HepG2 (cell line): ENCODE measurements around the gene FXYD6. TPM values are rescaled to one million over a fixed set of nuclear protein-coding genes. Genes with fewer than 3 reads are reported as not detected.

Source experiments
- ATAC-seq: fragments of 200-7000 bp; cut with Tn5 transposase; 3 replicates; pipeline ENCODE4 v1.9.1; 2020; ENCODE audit warnings: mild to moderate bottlenecking, moderate library complexity
- BruUV-seq: library from RNA; stranded (reverse); fragments of 400-500 nt; replicated peaks from 2 replicates; lab custom pipeline; 2021; lab: Mats Ljungman, UMichigan
- CTCF ChIA-PET: fragments of 300-600 bp; formaldehyde crosslinking; extraction: SDS; loops from one replicate; lab custom pipeline; 2021; ENCODE audit warnings: low total read pairs, inconsistent platforms, low intra/inter-chr PET ratio; lab: Yijun Ruan, JAX
- POLR2A ChIA-PET: fragments of 350-600 bp; sonication (Branson Sonifier 250); formaldehyde crosslinking; loops from one replicate; lab custom pipeline; 2020; ENCODE audit warnings: antibody characterized with exemption, inconsistent platforms; lab: Yijun Ruan, JAX
- DNase-seq: peaks from one replicate; pipeline ENCODE4 v3.0.0-alpha.2; 2015; ENCODE audit warnings: low spot score
- FAIRE-seq: peaks from 3 replicates; lab custom pipeline; 2011; peaks lifted over from hg19 to GRCh38; lab: Jason Lieb, UNC
- H2AFZ ChIP-seq: one replicate; pipeline ENCODE4 v1.6.1; 2011; ENCODE audit warnings: low read length, inconsistent platforms
- H3K27ac ChIP-seq: fragments of 300-600 bp; 3 replicates; pipeline ENCODE4 v1.8.0; 2011; ENCODE audit warnings: mixed run types, mild to moderate bottlenecking, mixed read lengths, low read length, inconsistent platforms; ENCODE audit not compliant: insufficient read depth; ENCODE audit errors: extremely low read length
- H3K27me3 ChIP-seq, 2 experiments: fragments of 200-600 bp in 1 of 2; 2 replicates in 1 of 2; 3 replicates in 1 of 2; pipeline versions ENCODE4 v1.6.0 to v1.8.0; 2011; ENCODE audit warnings: low read length in 2 of 2, mild to moderate bottlenecking in 2 of 2, moderate library complexity in 2 of 2, inconsistent platforms in 1 of 2; ENCODE audit not compliant: insufficient read depth in 2 of 2, control insufficient read depth in 1 of 2
- H3K36me3 ChIP-seq, 2 experiments: fragments of 200-600 bp in 1 of 2; replicated peaks in 1 of 2; 2 replicates in 1 of 2; 3 replicates in 1 of 2; pipeline versions ENCODE4 v1.5.1 to v1.8.0; 2011; ENCODE audit warnings: low read length in 2 of 2, inconsistent platforms in 1 of 2; ENCODE audit not compliant: insufficient read depth in 2 of 2, control insufficient read depth in 1 of 2
- H3K4me1 ChIP-seq: 2 replicates; pipeline ENCODE4 v1.5.1; 2012; ENCODE audit warnings: low read length, inconsistent platforms; ENCODE audit not compliant: insufficient read depth
- H3K4me2 ChIP-seq: 2 replicates; pipeline ENCODE4 v1.6.0; 2011; ENCODE audit warnings: low read depth, low read length, inconsistent platforms
- H3K4me3 ChIP-seq, 3 experiments: fragments of 200-600 bp in 1 of 3; sonication (generic), shearing (Covaris generic) in 1 of 3; replicated peaks in 1 of 3; 2 replicates each; pipeline ENCODE4 v1.5.1; 2011 to 2016; ENCODE audit warnings: low read length in 3 of 3, inconsistent platforms in 2 of 3, low read depth in 2 of 3, mild to moderate bottlenecking in 2 of 3, control low read depth in 1 of 3, mixed read lengths in 1 of 3; ENCODE audit not compliant: insufficient read depth in 1 of 3
- H3K79me2 ChIP-seq: one replicate; pipeline ENCODE4 v1.6.1; 2011; ENCODE audit warnings: low read length, inconsistent platforms; ENCODE audit not compliant: insufficient read depth
- H3K9ac ChIP-seq: 2 replicates; pipeline ENCODE4 v1.6.0; 2011; ENCODE audit warnings: mild to moderate bottlenecking, low read depth, low read length, inconsistent platforms; ENCODE audit not compliant: insufficient read depth
- H3K9me3 ChIP-seq: 2 replicates; pipeline ENCODE4 v1.5.1; 2012; ENCODE audit warnings: mild to moderate bottlenecking, low read length
- H4K20me1 ChIP-seq: 2 replicates; pipeline ENCODE4 v1.6.0; 2011; ENCODE audit warnings: inconsistent platforms, mild to moderate bottlenecking, low read length, moderate library complexity; ENCODE audit not compliant: insufficient read depth
- BCL6 ChIP-seq: IDR thresholded peaks from 2 replicates; pipeline ENCODE4 v1.6.1; 2016; ENCODE audit warnings: missing genetic modification reagents, missing compliant biosample characterization
- KDM2A ChIP-seq: sonication (generic); formaldehyde crosslinking; IDR thresholded peaks from 2 replicates; pipeline ENCODE4 v1.4.0; 2020; ENCODE audit warnings: low read depth, missing genetic modification reagents, borderline replicate concordance
- MXI1 ChIP-seq: IDR thresholded peaks from 3 replicates; pipeline ENCODE4 v1.6.1; 2012; ENCODE audit warnings: low read depth, low read length, inconsistent platforms, borderline replicate concordance
- PAWR ChIP-seq: sonication (generic); formaldehyde crosslinking; IDR thresholded peaks from 2 replicates; pipeline ENCODE4 v1.4.0; 2020; ENCODE audit warnings: missing genetic modification reagents, mild to moderate bottlenecking, borderline replicate concordance
- ZNF558 ChIP-seq: sonication (generic); formaldehyde crosslinking; IDR thresholded peaks from 2 replicates; pipeline ENCODE4 v1.9.0; 2022; ENCODE audit warnings: mild to moderate bottlenecking, missing genetic modification reagents, borderline replicate concordance
- ZNF674 ChIP-seq: sonication (generic); formaldehyde crosslinking; IDR thresholded peaks from 2 replicates; pipeline ENCODE4 v1.5.0; 2020; ENCODE audit warnings: low read depth, mild to moderate bottlenecking, missing genetic modification reagents
- ZNF772 ChIP-seq: sonication (generic); formaldehyde crosslinking; IDR thresholded peaks from 2 replicates; pipeline ENCODE4 v1.5.0; 2020; ENCODE audit warnings: mild to moderate bottlenecking, missing genetic modification reagents
- ZNF878 ChIP-seq: sonication (generic); formaldehyde crosslinking; IDR thresholded peaks from 2 replicates; pipeline ENCODE4 v1.8.1; 2023; ENCODE audit warnings: mild to moderate bottlenecking, missing genetic modification reagents, moderate library complexity
- WGBS: methylation state at CpG from one replicate; pipeline ENCODE4 v1.1.6; 2017; ENCODE audit warnings: low lambda C conversion rate; 5-methylcytosine and 5-hydroxymethylcytosine counted together
- in situ Hi-C: cut with HindIII; loops from 2 replicates; pipeline ENCODE4 v1.10.0; 2017; ENCODE audit warnings: low pct_unique_long_range_greater_than_20kb; ENCODE audit not compliant: extremely low pct_ligation_motif_present
- intact Hi-C: fragments of 100-400 bp; cut with micrococcal nuclease; formaldehyde crosslinking; loops from one replicate; pipeline ENCODE4 v1.10.0; 2022; ENCODE audit not compliant: unreplicated experiment
- polyA plus RNA-seq, 8 experiments: library from polyadenylated mRNA; depleted of rRNA in 3 of 8; stranded (reverse) in 7 of 8; unstranded in 1 of 8; fragments of >200 nt; fragmentation: Illumina TruSeq in 4 of 8; extraction: Trizol in 4 of 8; gene quantifications; 2 replicates each; pipeline versions ENCODE4 v1.2.1 to v1.2.3, GENCODE V29; 2011 to 2016; ENCODE audit warnings: low read depth in 4 of 8, missing spikeins in 1 of 8, mixed read lengths in 1 of 8; ENCODE audit not compliant: insufficient read depth in 1 of 8
- total RNA-seq, 5 experiments: library from RNA; depleted of rRNA; stranded (reverse); fragments of >200 nt; fragmentation: Illumina TruSeq; extraction: Trizol; gene quantifications; 2 replicates each; pipeline ENCODE4 v1.2.3, GENCODE V29; 2016; ENCODE audit warnings: low read depth in 1 of 5
- TF ChIP-seq, protein P1 (sequence below), 2 experiments: fragments of 450-650 bp in 1 of 2; sonication (generic) in 1 of 2; formaldehyde crosslinking; IDR thresholded peaks; 2 replicates each; pipeline versions ENCODE4 v1.5.0 to v1.8.0; 2020 to 2022; ENCODE audit warnings: mild to moderate bottlenecking in 1 of 2, missing genetic modification reagents in 1 of 2

The FXYD6 gene
- total and polyA plus RNA-seq, 2 of the 13 experiments (the other 11 are each of a cell fraction or from before 2014, with no cell fraction given) = not detected

DNA sequence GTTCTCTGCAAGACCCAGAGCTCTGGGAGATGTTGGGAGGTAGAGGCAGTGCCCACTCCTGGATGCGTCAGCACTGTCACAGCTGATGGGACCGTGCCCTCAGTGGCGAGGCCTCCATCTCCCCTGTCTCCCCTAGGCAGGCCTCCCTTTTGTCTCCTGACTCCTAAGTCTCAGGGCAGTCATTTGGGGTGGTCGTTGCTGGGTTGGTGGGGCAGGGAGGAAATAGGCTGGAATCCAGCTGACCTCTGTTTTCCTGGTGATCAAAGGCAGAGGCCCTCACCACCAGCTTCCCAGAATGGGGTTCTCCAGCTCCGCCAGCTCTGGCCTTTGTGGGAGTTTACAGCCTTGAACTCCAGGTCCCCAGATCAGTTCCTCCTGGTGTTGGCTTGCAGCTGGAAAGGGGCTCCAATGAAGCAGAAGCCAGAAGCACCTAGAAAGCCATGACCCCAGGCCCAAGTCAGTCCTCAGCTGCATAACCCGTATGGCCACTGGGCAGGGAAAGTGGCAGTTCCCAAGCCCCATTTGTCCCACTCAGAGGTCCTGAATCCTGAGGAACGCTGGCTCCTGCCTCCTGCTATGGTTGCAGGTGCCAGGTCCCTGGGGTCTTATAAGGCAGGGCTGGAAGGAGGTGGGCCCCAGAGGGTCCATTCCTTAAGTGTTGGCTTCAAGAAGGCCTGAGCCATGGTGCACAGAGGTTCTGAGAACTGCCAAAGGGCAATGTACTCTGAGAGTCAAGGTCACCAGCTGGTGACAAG is 44.6 kb downstream of the FXYD6 start:
- Histone ChIP-seq H3K27ac (no peak overlapping the region), H4K20me1 (no peaks in the 10 kb centered on the region), H3K4me2 (no peak overlapping the region), H3K9me3 (no peaks in the 10 kb centered on the region), H3K4me3 (no peak overlapping the region), H2AFZ (no peak overlapping the region), H3K27me3 (peaks cover 8 to 36% of the 10 kb centered on the region in 2 experiments; a peak in 4 of 5 replicates), H3K9ac (no peak overlapping the region), H3K4me1 (peaks cover 60% of the 10 kb centered on the region), H3K79me2 (no peaks in the 10 kb centered on the region), H3K36me3 (no peaks in the 10 kb centered on the region)
- ATAC-seq (no peak), FAIRE-seq (no peak), DNase-seq (no peak)
- intact Hi-C loops (no loop called here), in situ Hi-C loops (loop anchor here (10.0 kb wide), 1 partner anchor 223 kb away; no protein-coding TSS in a partner anchor)
- ChIA-PET CTCF (no interaction called here), POLR2A (no interaction called here)
- BruUV-seq = no TSS peak
- TF ChIP-seq ZNF878 (CRISPR knock-in tag) = no peak
- no peak for TF ChIP-seq ZNF772 (CRISPR knock-in tag)
- no peak for TF ChIP-seq ZNF558 (CRISPR knock-in tag)
- WGBS = 0% methylated on average over 2 of the region's 7 CpGs

DNA sequence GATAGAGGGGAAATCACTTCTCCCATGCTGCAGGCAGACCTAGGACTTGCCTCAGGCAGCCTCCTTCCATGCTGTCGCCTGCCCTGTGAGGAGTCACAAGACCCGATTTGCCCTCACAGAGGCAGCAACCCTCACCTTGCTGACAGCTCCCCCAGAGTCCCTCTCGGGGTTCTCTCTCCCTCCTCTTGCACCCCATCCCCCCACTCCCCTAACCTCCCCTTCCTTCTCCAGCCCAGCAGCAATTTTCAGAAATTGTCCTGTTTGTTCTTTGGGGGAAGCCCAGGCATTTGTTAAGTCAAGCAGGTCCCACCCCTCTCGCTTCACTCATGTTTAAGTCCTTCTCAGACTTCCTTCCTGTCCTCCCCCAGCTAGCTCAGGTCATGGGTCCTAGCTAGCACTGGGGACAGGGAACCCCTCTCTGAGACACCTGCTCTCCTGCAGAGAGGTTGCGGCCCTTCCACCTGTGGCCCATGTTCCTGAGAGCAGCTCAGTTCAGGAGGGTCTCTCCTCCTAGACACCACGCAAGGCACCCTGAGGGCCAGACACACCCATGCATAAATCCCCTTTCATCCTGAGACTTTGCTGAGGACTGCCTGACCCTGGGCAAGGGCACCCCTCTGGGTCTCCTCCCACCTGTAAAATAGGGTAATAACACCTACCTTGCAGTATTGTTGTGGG is 45.6 kb downstream of the FXYD6 start:
- no peak for DNase-seq
- no peaks in the 10 kb centered on the region for H4K20me1 ChIP-seq
- TF ChIP-seq KDM2A (CRISPR knock-in tag) = no peak
- TF ChIP-seq BCL6 = no peak
- TF ChIP-seq ZNF674 = no peak
- TF ChIP-seq, protein P1, sequence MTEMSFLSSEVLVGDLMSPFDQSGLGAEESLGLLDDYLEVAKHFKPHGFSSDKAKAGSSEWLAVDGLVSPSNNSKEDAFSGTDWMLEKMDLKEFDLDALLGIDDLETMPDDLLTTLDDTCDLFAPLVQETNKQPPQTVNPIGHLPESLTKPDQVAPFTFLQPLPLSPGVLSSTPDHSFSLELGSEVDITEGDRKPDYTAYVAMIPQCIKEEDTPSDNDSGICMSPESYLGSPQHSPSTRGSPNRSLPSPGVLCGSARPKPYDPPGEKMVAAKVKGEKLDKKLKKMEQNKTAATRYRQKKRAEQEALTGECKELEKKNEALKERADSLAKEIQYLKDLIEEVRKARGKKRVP (CRISPR knock-in tag; IDR thresholded peaks at IDR 0.05) = no peak
- no peak for TF ChIP-seq MXI1
- TF ChIP-seq PAWR (CRISPR knock-in tag) = no peak
- TF ChIP-seq, all 625 proteins: peak for 0
- H3K4me3 ChIP-seq = no peak overlapping the region
- H2AFZ ChIP-seq = no peak overlapping the region
- H3K9ac ChIP-seq = no peak overlapping the region
- BruUV-seq = no TSS peak
- H3K4me2 ChIP-seq = no peak overlapping the region; the same call in 1 of the 2 replicates
- WGBS = 50% methylated on average over 4 of the region's 6 CpGs
- no peaks in the 10 kb centered on the region for H3K9me3 ChIP-seq
- in situ Hi-C loops (loop anchor here (10.0 kb wide), 1 partner anchor 224 kb away; no protein-coding TSS in a partner anchor), intact Hi-C loops (no loop called here)
- peaks cover 70% of the 10 kb centered on the region for H3K4me1 ChIP-seq
- FAIRE-seq = no peak
- no peak overlapping the region for H3K27ac ChIP-seq
- peaks cover 8 to 32% of the 10 kb centered on the region in 2 experiments; a peak in 4 of 5 replicates for H3K27me3 ChIP-seq
- ATAC-seq = no peak
- ChIA-PET CTCF (no interaction called here), POLR2A (no interaction called here)
- no peaks in the 10 kb centered on the region for H3K36me3 ChIP-seq
- no peaks in the 10 kb centered on the region for H3K79me2 ChIP-seq
